Measurements from ENCODE around the gene NKX2-2.

NKX2-2 gene

GRCh38 chr20:21522481-21523280 is 8.8 kb upstream of the NKX2-2 start:
- DNase-seq (ENCODE audit: low read depth in 1 of 2, low spot score in 1 of 2), result no peak

GRCh38 chr20:21521596-21522480 is 8.0 kb upstream of the NKX2-2 start:
- DNase-seq (ENCODE audit: low read depth in 1 of 2, low spot score in 1 of 2), result no peak

- no peak for DNase-seq (ENCODE audit: low read depth in 1 of 2, low spot score in 1 of 2)
These were observed 7.1 kb upstream of the NKX2-2 start for GRCh38 chr20:21520702-21521595.

- no peak for DNase-seq (ENCODE audit: low read depth in 1 of 2, low spot score in 1 of 2)
These were observed 5.3 kb upstream of the NKX2-2 start for GRCh38 chr20:21519136-21519584.

GRCh38 chr20:21518292-21518991 is 4.6 kb upstream of the NKX2-2 start:
- DNase-seq (ENCODE audit: low read depth in 1 of 2, low spot score in 1 of 2), result no peak

- no peak for DNase-seq (ENCODE audit: low read depth in 1 of 2, low spot score in 1 of 2)
These were observed 3.9 kb upstream of the NKX2-2 start for GRCh38 chr20:21517566-21518277.

- DNase-seq (ENCODE audit: low read depth in 1 of 2, low spot score in 1 of 2), result no peak
These were observed 3.1 kb upstream of the NKX2-2 start for GRCh38 chr20:21516861-21517565.

- DNase-seq (ENCODE audit: low read depth in 1 of 2, low spot score in 1 of 2), result no peak
These were observed 2.3 kb upstream of the NKX2-2 start for GRCh38 chr20:21516180-21516567.

GRCh38 chr20:21515300-21516179 is 1.7 kb upstream of the NKX2-2 start:
- no peak for DNase-seq (ENCODE audit: low read depth in 1 of 2, low spot score in 1 of 2)

GRCh38 chr20:21514553-21515251 is 838 bp upstream of the NKX2-2 start:
- DNase-seq (ENCODE audit: low read depth in 1 of 2, low spot score in 1 of 2), result no peak

GRCh38 chr20:21513181-21513663 is 642 bp downstream of the NKX2-2 start:
- no peak for DNase-seq (ENCODE audit: low read depth in 1 of 2, low spot score in 1 of 2)

- DNase-seq (ENCODE audit: low read depth in 1 of 2, low spot score in 1 of 2), result no peak
These were observed 1.2 kb downstream of the NKX2-2 start for GRCh38 chr20:21512634-21513180.

- DNase-seq (ENCODE audit: low read depth in 1 of 2, low spot score in 1 of 2), result no peak
These were observed 1.8 kb downstream of the NKX2-2 start for GRCh38 chr20:21511850-21512633.

GRCh38 chr20:21511485-21511849 is 2.4 kb downstream of the NKX2-2 start:
- no peak for DNase-seq (ENCODE audit: low read depth in 1 of 2, low spot score in 1 of 2)

- no peak for DNase-seq (ENCODE audit: low read depth in 1 of 2, low spot score in 1 of 2)
These were observed 3.2 kb downstream of the NKX2-2 start for GRCh38 chr20:21510414-21511384.

Measured in stimulated activated CD4-positive, alpha-beta T cell treated with anti-CD3 and anti-CD28 coated beads, Interleukin-15, amount 100 ng/mL, for 1 hour (primary cell).